ENCODE data around the gene NOL4L.
"Not testable (repeated sequence)": the region's sequence is repeated elsewhere in the genome, so short reads cannot be mapped to it uniquely, and the experiment has no call there.

NOL4L gene

DNA sequence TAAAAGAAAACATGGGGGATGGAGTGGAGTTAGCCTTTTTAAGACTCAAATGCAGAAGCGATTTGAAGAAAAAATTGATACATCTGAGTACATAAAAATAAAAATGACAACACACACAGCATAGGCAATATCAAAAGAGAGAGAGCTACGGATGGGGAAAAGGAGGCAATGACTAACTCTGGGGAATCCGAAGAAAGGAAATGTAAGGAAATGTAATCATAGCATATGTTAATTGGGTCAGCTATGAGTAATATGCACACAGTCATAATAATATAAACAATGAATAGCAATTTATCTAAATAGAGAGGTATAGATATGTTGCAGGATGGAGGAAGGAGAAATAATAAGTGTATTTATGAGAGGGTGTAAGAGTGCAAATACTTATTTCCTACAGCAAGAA, 83.4 kb downstream of the NOL4L start:
- no peak for DNase-seq

DNA sequence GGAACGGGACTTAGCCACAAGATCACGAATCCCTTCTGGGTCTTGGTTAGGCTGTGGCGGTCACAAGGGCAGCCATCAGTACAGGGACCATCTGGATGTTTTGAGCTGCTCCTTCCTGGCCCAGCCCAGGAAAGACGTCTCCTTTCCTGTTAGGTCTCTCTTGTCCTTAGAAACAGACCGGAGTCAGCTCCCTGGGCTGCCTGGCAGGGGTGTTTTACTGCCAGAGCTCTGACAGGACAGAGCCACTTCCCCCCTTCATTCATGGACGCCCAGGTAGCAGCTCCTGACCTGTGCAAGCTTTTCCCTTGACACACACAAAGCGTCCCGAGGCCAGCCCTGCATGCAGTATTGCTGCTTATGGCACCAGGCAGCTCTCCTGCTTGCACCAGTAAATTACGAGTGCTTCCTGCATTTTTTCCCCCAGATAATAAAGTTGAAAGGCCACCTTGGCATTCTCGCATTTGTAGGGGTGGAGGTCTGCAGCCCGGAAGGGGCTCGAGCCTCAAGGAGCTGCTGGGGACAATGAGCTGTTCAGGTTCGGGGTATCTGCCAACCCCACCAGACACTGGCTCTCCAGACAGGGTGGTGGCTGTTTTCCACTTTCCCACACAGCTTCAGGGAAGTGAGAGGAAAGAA, 87.4 kb downstream of the NOL4L start:
- no peak for DNase-seq

DNA sequence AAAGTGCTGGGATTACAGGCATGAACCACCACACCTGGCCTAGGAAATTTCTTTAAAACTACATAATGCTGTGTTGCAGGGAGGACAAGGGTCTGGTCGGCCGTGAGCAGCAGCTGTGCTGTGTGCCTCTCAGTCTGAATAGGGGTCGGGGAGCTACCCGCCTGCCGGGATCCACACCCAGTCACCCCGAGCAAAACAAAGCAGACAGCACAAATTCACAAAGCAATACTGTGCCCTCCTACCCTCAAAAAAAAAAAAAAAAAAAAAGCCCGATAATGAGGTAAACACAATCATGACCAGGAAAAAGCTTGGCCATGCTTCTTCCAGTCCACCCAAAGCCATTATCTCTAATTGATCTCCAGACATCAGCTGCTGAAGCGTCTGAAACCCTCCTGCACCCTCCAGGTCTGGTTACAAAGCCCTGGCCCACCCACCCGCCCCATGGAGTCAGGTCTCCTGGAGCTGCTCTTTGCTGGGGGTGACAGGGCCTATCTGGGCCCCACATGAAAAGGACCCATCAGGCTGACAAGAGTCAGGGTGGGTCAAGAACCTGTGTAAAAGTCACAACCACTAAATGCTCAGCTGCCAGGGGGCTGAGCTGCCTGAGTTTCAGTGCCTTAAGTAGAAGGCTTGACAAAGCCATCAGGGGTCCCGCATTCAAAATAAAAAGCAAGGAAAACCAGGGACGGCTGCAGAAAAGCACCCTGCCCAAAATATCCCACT, 88.2 kb downstream of the NOL4L start:
- DNase-seq: no peak

DNA sequence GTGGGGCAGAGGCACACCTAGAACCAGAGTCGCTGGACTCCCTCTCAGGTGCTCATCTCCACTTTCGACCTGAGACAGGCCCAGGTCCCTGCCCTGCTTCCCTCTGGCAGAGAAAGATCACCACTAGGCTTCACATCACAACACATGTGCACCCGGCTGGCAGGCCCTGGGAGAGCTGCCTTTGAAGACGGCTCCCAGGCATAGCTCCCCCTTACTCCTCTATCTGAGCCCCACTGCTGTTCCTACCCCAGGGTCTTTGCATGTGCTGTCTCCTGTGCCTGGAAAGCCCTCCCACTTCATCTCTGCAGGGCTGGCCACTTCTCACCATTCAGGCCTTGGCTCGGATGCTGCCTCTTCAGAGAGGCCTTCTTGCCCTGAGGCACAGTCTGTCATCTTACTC, 89.2 kb downstream of the NOL4L start:
- no peak for DNase-seq

DNA sequence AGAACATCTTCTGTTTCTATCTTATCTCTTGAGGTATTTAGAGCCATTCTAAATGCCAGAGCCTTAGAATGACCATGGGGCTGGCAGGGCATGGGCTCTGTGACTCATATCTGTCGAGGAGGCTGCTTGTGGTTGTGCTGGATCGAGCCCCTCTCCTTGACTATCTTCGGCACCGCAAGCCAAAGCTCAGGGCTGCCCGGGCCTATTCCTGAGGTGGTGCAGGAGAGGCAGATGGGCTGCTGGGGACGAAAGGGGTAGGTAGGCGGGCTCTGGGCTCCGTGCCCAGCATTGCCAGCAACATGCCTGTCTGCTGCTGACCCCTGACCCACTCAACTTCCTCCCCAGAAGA, 89.9 kb downstream of the NOL4L start:
- DNase-seq: no peak

DNA sequence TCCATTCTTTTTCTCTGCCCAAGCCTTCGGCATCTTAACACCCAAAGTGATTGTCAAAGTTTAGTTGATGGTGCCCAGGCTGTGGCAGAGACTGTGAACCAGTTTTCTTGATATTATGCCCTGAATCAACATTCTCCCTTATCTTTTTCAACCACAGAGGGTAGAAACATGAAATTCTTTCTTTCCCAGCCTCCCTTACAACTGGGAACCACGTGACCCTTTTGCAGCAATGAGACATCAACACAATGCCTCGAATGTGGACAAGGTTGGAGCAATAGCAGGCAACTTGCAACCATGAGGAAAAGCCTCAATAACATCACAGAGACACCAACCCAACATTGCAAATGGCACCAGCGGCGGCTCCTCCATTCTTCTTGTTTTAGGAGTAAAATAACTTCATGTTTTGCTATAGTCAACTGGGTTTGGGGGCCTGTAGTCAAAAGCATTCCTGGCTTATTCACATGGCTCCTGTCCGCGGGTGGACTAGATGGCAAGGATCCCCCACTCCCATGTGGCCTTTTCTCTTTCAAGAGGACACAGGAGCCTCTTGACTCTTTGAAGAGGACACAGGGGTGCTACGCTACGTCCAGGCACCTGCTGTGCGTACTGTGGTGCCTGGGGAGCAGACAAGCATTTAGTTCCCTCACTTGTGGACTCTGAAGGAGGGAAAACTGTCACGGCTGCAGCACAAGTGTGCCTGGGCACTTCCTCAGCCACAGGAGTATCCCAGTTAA, 90.5 kb downstream of the NOL4L start:
- no peak for DNase-seq

DNA sequence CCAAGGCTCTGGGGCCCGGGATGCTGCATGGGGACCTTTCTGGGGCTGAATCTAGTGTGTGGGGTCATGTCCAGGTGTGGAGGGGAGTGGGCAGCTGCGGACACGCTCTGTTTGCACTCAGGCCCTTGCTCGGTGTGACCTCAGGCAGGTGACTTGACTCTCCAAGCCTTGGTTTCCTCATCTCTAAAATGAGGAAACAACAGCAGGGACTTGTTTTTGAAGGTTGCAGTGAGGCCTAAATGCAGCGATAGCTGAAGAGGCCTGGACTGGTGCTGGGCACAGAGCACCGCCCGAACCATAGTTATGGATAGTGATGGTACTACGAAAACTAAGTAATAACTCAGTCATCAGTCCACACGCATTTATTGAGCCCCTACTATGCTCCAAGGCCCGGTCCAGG, 91.8 kb downstream of the NOL4L start:
- DNase-seq: no peak

DNA sequence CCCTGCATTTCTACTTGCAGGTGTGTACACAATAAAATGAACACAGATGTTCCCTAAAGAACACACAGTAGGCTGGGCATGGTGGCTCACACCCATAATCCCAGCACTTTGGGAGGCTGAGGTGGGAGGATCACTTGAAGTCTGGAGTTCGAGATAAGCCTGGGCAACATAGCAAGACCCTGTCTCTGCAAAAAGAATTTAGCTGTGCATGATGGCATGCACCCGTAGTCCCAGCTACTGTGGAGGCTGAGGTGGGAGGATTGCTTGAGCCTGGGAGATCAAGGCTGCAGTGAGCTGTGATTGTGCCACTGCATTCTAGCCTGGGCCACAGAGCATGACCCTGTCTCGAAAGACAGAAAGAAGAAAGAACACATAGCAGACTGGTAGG, 93.4 kb downstream of the NOL4L start:
- not testable (repeated sequence) for DNase-seq

DNA sequence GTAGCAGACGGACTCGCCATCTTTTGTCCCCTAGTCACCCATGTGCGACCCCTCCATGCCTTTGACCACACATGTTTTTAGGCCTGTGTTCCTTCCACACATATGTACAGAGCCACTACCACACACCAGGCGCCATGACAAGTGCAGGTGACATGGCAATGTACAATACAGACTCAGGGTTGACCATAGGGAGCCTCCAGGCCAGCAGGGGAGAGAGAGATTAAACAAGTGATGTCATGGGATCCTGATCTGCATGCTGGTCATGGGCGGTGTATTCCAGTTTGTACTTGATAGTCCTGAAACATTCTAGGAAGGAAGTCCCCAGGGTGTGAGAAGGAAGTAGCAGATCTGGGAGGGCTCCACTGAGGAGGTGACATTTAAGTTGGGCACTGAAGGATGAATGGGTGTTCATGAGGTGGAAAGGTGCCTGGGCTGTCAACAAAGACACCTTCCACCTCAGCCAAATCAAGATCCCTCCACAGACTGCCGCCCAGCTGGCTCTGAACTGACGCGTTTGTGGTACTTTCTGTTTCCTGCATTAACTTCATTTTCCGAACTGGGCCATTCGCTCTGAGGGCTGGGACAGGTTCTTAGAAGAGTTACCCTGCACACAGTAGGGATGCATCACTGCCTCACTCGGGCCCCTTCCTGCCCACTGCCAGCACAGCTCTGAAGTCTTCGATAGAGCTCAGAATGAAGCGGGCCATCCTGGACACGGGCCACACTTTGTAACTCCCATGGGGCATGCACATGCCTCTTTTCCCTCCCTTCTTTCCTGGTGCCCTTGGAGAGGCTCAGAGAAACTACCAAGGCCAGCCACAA, 94.0 kb downstream of the NOL4L start:
- DNase-seq: no peak

DNA sequence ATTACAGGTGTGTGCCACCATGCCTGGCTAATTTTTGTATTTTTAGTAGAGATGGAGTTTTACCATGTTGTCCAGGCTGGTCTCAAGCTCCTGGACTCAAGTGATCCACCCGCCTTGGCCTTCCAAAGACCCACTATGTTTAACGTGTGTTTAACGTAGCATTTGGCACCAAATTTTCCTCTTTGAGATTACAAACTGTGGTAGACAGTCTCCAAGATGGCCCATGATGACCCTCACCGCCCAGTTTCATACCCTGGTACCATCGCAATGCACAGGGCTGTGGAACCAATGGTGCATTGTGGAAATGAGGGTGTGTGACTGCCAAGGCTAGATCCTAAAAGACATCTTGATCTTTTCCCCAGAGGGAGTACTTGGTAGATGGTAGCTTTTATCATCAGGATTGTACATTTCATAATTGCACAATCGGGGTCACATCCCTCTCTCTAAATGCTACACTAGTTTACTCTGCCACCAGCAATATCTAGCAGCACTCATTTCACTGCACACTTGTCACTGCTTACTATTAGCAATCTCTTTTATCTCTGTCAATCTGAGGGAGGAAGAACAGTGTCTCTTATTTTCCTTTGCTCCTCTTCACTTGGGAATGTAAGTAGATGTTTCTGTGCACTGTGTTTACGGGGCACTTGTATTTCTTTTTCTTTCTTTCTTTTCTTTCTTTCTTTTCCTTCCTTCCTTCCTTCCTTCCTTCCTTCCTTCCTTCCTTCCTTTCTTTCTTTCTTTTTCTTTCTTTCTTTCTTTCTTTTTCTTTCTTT, 96.9 kb downstream of the NOL4L start:
- no peak for DNase-seq

DNA sequence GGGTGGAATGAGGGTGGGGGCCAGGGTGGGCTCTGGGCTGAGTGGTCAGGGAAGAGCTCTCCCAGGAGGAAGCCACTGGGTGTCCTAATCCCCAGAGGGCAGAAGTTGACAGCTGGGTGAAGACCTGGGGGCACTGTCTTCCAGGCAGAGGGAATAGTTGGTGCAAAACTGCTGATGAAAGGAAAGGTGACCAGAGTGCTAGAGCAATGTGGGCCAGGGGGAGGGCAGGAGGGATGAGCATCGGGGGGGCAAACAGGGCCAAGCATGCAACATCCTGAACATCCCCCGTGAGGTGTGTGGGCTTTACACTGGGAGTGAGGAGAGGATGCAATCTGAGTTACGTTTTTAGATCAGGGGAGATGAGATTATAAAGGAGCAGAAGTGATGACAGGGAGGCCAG, 97.8 kb downstream of the NOL4L start:
- DNase-seq: no peak

DNA sequence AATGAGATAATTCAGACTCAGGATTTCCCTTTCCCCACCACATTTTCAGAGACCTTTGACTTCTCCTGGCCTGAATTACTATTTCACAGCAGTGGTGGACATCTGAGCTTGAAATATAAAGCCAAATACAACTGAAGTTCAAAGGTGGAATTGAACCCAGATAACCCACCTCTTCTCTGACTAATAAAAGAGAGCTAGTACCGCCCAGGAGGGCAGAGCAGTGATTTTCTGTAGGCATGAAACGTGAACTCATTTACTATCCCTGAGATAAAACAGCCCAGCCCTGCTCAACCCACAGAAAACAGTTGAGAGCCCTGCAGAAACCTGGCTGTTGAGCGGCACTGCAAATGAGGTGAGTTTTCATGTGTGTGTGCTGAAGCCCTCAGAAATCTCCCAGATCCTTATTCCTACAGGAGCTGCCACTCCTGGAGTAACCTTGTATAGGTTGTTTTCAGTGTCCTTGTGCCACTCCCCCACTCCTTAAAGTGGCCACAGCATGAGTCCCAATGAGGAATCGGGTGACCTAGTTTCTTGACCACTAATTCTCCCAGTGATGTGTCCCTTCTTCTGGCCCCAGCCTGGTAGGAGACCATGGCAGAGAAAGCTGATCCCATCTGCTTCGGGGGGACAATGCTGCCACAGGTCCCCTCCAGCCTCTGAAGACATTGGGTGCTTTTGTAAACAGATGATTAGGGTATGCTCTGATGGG, 99.2 kb downstream of the NOL4L start:
- no peak for DNase-seq

DNA sequence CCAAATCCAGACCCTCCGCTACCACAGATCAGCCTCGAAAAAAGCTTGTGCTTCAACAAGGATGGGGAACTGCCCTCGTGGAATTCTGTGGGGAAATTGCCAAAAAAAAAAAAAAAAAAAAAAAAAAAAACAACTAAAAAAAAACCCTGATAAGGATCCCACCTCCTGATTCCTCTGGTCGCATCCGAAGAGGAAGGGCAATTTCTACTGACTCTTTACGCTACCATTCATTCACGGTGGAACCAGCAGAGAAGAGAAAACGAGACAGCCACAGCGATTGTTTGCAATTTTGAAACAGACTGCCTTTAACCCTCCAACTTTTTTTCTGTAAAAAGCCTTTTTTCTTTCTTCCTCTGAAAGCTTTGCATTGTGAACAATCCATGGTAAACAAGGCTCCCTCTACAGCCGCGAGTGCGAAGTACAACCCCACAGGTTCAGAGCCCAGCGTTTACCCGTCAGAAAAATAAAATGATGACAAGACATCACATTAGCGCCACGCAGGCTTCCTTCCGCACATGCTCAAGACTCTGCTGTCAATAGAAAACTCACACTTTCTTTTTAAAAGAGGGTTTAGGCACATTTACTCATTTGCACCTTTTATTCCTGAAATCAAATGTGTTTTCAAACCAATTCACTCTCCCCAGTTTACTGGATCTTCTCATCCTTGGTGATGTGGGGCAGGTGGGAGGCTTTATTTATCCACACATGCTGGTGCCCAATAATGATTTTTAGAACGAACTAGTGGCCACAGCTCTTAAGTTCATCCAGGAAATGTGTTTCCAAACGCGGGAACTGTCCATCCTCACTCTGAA, 100.0 kb downstream of the NOL4L start:
- DNase-seq: peak; percentile 89

DNA sequence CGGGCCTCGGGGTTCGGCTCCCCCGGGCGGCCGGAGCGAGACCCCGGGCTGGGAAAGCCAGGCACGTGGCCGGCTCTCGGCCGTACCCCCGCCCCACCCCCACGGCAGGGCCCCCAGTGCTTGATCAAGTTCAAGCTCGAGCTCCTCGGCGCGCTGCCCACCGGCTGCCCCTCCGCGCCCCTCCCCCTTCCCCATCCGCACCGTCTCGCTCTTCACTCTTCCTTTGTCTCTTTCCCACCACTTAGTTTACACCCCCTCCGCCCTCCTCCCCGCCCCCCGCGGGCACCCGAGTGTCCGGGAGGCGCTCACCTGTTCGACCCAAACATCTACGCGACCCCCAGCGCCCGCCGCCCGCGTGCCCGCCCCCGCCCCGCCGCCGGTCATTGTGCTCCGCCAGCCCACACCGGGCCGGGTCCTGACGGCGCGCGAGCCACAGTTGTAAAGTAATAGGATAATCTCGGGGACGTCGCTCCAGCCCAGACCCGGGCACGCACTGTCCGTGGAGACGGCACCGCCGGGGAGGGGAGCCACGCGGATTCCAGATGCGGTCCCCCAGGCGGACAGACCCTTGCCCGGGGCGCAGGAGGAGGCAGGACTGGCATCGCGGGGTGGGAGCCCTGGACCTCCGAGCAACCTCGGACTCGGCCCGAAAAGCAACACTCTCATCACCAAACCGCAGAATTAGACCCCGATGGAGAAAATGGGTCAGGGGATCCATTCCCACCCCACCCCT, 100.7 kb downstream of the NOL4L start:
- DNase-seq: no peak

DNA sequence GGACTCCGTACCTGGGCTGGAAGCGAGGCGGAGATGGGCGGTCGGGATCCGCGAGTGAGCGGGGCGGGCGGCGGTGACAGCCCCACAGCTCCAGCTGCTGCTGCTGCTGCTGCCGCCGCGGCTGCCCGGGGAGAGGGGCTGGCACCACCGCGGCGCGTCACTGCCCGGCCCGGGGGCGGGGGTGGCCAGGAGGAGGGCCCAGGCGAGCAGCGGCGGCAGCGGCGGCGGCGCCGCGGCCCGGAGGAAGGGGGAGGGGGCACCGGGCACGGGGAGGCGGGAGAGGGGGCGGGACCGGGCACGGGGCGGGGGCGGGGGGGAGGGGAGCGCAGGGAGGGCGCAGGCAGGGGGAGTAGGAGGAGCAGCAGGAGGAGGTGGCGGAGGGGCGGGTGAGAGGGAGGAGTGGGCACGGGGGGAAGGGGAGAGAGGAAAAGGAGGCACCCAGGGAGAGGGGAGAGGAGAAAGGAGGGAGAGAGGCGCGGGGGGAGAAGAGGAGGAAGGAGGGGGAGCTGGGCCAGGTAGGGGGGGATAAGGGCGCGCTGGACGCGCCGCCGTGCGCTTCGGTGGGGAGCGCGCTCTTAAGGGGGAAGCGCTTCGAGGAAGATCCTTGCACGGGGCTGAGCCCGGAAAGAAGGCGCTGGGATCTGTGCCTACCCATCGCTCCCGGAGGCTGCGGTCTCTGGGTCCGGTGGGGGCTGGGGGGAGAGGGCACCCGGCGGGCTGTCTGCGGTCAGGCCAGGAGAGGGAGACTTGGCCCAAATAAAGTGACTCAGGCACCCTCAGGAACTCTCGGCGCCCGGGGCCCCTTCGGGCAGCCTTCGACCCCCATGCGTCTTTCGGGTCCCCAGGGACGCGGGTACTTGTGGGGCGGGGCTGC, 101.5 kb downstream of the NOL4L start:
- DNase-seq: peak; percentile 77

DNA sequence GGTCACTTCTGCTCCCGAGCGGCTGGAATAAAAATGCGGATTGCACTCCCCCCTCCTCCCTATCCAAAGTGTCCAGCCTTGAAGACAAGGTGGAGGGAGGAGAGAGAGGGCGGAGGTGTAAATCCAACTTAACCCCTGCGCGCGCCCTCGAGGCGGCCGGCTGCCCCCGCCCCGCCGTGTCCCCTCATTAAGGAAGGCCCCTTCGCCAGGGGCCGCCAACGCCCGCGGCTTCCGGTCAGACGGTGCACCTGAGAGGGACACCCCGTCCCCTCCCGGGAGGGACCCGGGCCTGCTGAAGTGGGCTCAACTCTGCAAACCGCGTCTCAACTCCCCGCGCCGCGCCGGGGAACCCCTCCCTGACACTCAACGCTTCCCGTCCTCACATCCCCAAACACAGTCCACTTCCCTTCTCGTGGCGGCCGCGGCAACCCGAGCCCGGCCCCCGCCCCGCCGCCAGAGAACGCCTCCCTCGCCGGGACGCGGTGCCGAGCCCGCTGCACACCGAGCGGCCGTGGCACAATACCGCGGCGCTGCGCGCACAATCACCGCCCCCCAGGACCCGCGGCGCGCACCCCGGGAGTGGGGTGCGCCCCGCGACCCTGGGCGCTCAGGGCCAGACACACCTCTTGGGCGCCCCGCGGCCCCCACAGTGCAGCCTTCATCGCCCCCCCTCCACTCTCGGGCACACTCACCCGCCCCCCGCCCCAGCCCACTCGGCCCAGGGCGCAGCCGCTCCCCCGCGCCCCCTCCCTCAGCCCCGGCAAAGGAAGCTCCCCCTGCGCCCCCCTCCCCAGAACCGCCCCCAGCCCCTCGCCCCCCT, 102.5 kb downstream of the NOL4L start:
- peak; percentile 44 for DNase-seq

DNA sequence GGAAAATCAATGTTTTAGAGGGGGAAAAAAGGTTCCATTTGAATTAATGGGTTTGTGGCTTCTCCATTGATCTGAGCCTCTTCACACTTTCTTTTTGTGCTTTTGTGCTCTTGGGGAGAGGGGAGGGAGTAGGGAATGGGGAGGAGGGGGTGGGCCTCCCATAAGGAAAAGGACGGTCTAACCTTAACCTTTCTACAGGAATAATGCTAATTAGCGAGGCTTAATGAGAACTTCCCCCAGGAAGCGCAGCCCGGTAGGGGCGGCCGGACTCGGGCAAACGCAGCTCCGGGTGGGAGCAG, 103.0 kb downstream of the NOL4L start:
- DNase-seq: no peak

DNA sequence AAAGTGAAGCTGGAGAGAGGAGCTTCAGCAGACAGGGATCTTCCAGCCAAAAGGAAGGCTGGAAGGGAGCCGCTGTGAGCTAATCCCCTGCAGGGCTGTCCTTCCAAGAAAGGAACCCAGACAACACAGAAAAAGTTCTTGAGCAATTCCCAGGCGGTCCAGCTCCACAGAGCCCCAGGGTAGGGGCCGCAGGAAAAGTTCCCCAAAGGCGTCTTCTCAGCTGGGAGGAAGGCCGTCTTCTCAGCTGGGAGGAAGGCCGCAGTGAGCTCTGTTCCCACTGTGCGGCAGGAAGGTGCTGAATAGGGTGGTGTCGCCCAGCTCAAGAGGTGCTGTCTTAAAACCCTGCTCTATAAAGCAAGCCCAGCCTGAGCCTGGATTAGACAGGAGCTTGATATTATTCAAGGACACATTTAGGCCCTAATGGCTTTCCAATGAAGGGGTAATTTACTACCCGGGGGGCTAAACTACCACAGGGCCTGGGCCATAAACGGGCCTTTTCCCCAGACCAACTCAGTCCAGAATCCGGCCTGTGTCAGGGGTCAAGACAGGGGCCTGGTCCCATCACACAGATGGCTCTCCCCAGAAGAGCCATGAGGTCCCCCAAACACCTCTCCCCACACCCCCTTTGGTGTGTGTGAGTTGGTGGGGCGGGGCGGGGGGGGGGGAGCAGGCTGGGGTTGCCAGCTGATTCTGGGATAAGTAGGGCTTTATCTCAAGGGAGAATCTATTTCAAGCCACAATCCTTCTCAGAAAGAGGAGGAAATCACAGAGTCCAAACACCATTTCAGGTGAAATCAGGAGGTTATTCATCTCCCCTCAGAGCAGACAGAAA, 103.6 kb downstream of the NOL4L start:
- DNase-seq: no peak

Data from CD4-positive, alpha-beta T cell treated with Interleukin-17A for 1 hour (primary cell).